Suprapubic skin (tissue), 4 donors: ENCODE results near the gene CDSN. TPM values are rescaled to one million over a fixed set of nuclear protein-coding genes. Genes with fewer than 3 reads are reported as not detected.
A peak's percentile ranks its signal among the peaks of the same experiment; 100 is the strongest.

Experiments
- DNase-seq, 2 donors: peaks; one replicate each; pipeline ENCODE4 v3.0.0-alpha.2; 2019; ENCODE audit warnings: low spot score in 2 of 2
- H3K27ac ChIP-seq: fragments of 200-600 bp; sonication (generic); one replicate; pipeline ENCODE4 v1.5.1; 2019
- H3K27me3 ChIP-seq: fragments of 200-600 bp; sonication (generic); one replicate; pipeline ENCODE4 v1.5.1; 2019
- H3K36me3 ChIP-seq: fragments of 200-600 bp; sonication (generic); one replicate; pipeline ENCODE4 v1.5.1; 2019
- H3K4me1 ChIP-seq: fragments of 200-600 bp; sonication (generic); one replicate; pipeline ENCODE4 v1.5.1; 2019
- H3K4me3 ChIP-seq: fragments of 200-600 bp; sonication (generic); one replicate; pipeline ENCODE4 v1.5.1; 2019; ENCODE audit warnings: mild to moderate bottlenecking
- H3K9me3 ChIP-seq: fragments of 200-600 bp; sonication (generic); one replicate; pipeline ENCODE4 v1.5.1; 2019
- CTCF ChIP-seq, 2 donors: fragments of 200-600 bp in 1 of 2; fragments of 450-650 bp in 1 of 2; sonication (generic) in 1 of 2; IDR thresholded peaks; one replicate each; pipeline ENCODE4 v1.5.1; 2016 to 2019; ENCODE audit warnings: antibody characterized with exemption in 2 of 2, mild to moderate bottlenecking in 1 of 2, moderate library complexity in 1 of 2
- EP300 ChIP-seq: sonication (generic); formaldehyde crosslinking; IDR thresholded peaks from one replicate; pipeline ENCODE4 v1.6.1; 2017; ENCODE audit warnings: antibody characterized with exemption
- POLR2A ChIP-seq, 2 donors: fragments of 450-650 bp; IDR thresholded peaks; one replicate each; pipeline ENCODE4 v1.6.1; 2017; ENCODE audit warnings: antibody characterized with exemption in 2 of 2, mild to moderate bottlenecking in 2 of 2, moderate library complexity in 2 of 2
- POLR2AphosphoS5 ChIP-seq, 3 donors: sonication (generic); formaldehyde crosslinking; IDR thresholded peaks; one replicate each; pipeline ENCODE4 v1.6.1; 2017; ENCODE audit warnings: antibody characterized with exemption in 3 of 3
- WGBS: methylation state at CpG from one replicate; pipeline ENCODE4 v1.1.5; 2018; 5-methylcytosine and 5-hydroxymethylcytosine counted together
- total RNA-seq, 4 donors: library from RNA; depleted of rRNA; stranded (reverse); fragments of >200 nt; gene quantifications; one replicate each; pipeline ENCODE4 v1.1.0, GENCODE V29; 2016

Gene CDSN
- total RNA-seq, 4 donors from 2014 or later = 16.3 to 598 (median 403) TPM

- Histone ChIP-seq H3K36me3 (no peaks in the 10 kb centered on the region), H3K4me1 (peaks cover 63% of the 10 kb centered on the region), H3K27me3 (no peaks in the 10 kb centered on the region), H3K27ac (no peak overlapping the region), H3K4me3 (no peak overlapping the region), H3K9me3 (no peaks in the 10 kb centered on the region)
- WGBS = 91% methylated on average over 8 of the region's 12 CpGs
- no peak for DNase-seq
- TF ChIP-seq POLR2AphosphoS5 (IDR thresholded peaks at IDR 0.05) (no peak), POLR2A (IDR thresholded peaks at IDR 0.05) (no peak), CTCF (IDR thresholded peaks at IDR 0.05) (no peak), EP300 (no peak)
Observed at GRCh38 chr6:31121131-31121790, 1.0 kb upstream of the CDSN start.

- Histone ChIP-seq H3K36me3 (no peaks in the 10 kb centered on the region), H3K27me3 (no peaks in the 10 kb centered on the region), H3K9me3 (no peaks in the 10 kb centered on the region), H3K4me3 (no peak overlapping the region), H3K4me1 (peaks cover 73% of the 10 kb centered on the region), H3K27ac (no peak overlapping the region)
- DNase-seq = no peak
- WGBS = 88% methylated on average over 7 of the region's 7 CpGs
- TF ChIP-seq EP300 = no peak
- no peak for TF ChIP-seq CTCF (IDR thresholded peaks at IDR 0.05)
- no peak for TF ChIP-seq POLR2A (IDR thresholded peaks at IDR 0.05)
Observed at GRCh38 chr6:31118178-31118577, 2.1 kb downstream of the CDSN start.

- DNase-seq = no peak
Observed at GRCh38 chr6:31116661-31117385, 3.4 kb downstream of the CDSN start.

GRCh38 chr6:31115941-31116560 lies 4.2 kb downstream of the CDSN start:
- no peaks in the 10 kb centered on the region for H3K27me3 ChIP-seq
- peaks cover 61% of the 10 kb centered on the region for H3K4me1 ChIP-seq
- WGBS = 96% methylated on average over 10 of the region's 12 CpGs
- H3K36me3 ChIP-seq = no peaks in the 10 kb centered on the region
- DNase-seq = no peak
- peak overlapping the region; percentile 87 for H3K27ac ChIP-seq
- TF ChIP-seq CTCF (IDR thresholded peaks at IDR 0.05) (no peak), EP300 (no peak)
- H3K9me3 ChIP-seq = no peaks in the 10 kb centered on the region
- H3K4me3 ChIP-seq = peak overlapping the region; percentile 28

More at GRCh38 chr6:31116661-31117385, 3.4 kb downstream of the CDSN start:
- H3K27ac ChIP-seq = peak overlapping the region; percentile 42
- H3K4me1 ChIP-seq = peaks cover 61% of the 10 kb centered on the region
- H3K36me3 ChIP-seq = no peaks in the 10 kb centered on the region
- 64% methylated on average over 17 of the region's 19 CpGs for WGBS
- peak overlapping the region; percentile 28 for H3K4me3 ChIP-seq
- H3K27me3 ChIP-seq = no peaks in the 10 kb centered on the region
- no peak for TF ChIP-seq POLR2AphosphoS5 (IDR thresholded peaks at IDR 0.05)
- TF ChIP-seq EP300 = no peak
- no peak for TF ChIP-seq POLR2A (IDR thresholded peaks at IDR 0.05)
- no peak for TF ChIP-seq CTCF (IDR thresholded peaks at IDR 0.05)
- H3K9me3 ChIP-seq = no peaks in the 10 kb centered on the region
